Lower leg skin (tissue), 4 donors: ENCODE measurements around the gene RPL36. TPM values are rescaled to one million over a fixed set of nuclear protein-coding genes. Genes with fewer than 3 reads are reported as not detected.

Source experiments
- DNase-seq, 2 donors: peaks; one replicate each; pipeline ENCODE4 v3.0.0-alpha.2; 2019; ENCODE audit warnings: low spot score in 2 of 2
- H3K4me3 ChIP-seq: fragments of 200-600 bp; sonication (generic); 2 replicates; pipeline ENCODE4 v1.5.1; 2017; ENCODE audit warnings: mild to moderate bottlenecking, low read depth; ENCODE audit not compliant: poor library complexity, severe bottlenecking
- POLR2A ChIP-seq, 2 donors: fragments of 450-650 bp; IDR thresholded peaks; one replicate each; pipeline ENCODE4 v1.6.1; 2016 to 2017; ENCODE audit warnings: antibody characterized with exemption in 2 of 2, mild to moderate bottlenecking in 1 of 2, moderate library complexity in 1 of 2
- WGBS, 2 donors: methylation state at CpG; one replicate each; pipeline ENCODE4 v1.1.5; 2018; 5-methylcytosine and 5-hydroxymethylcytosine counted together
- intact Hi-C: fragments of 100-400 bp; cut with DNase I; formaldehyde crosslinking; loops from one replicate; pipeline ENCODE4 v1.15.0; 2023; ENCODE audit warnings: low total_unique reads
- total RNA-seq, 4 donors: library from RNA; depleted of rRNA; stranded (reverse); fragments of >200 nt; gene quantifications; one replicate each; pipeline ENCODE4 v1.1.0, GENCODE V29; 2016
- TF ChIP-seq, protein P1 (sequence below), 3 donors: fragments of 450-650 bp; IDR thresholded peaks; one replicate each; pipeline ENCODE4 v1.5.1; 2016; ENCODE audit warnings: antibody characterized with exemption in 3 of 3, mild to moderate bottlenecking in 3 of 3, moderate library complexity in 2 of 3

The RPL36 gene
- total RNA-seq: 1,000 to 10,000 TPM; 1,101 to 1,427 (median 1,254) TPM

DNA sequence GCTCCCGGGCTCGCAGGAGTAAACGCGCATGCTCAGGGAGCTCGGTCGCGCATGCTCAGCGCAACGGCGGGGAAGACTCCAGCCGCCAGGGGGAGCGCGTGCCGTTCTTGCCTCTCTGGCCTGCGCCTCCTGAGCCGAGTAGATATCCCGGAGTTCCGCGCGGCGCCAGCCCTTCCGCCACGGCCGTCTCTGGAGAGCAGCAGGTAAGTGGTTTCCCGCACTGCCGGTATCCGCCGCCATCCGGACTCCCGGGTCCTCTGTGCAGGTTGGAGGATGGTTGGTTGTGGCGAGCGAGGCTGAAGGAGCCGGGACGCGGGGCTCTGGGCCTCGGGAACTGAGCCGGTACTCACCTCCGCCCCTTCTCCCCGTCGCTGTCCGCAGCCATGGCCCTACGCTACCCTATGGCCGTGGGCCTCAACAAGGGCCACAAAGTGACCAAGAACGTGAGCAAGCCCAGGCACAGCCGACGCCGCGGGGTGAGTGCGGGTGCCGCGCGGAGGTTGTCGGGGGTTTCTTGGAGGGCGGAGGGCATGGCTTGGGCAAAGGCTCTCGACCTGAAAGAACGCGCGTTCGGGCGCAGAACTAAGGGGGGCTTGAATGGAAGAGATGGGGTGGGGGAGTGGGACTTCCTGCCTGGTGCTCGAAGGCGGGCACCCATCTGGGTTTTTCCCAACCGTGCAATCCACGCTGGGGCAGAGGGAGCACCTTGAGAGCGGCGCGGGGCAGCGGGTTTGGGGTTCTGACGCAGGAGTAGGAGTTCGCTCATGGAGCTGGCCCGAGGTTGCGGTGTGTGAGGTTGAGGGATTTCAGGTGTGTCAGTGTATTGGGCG, at the start of gene RPL36:
TSS of gene RPL36 (plus strand) at position 171 of the 830 bp plus-strand sequence. CDS start at position 384, 213 bp downstream.
- peak; percentile 96 to 100 for DNase-seq
- WGBS, 2 donors: 1 to 2% methylated on average over 48 to 59 of the region's 73 CpGs
- intact Hi-C loops: no loop called here
- peak in 1 of 2 donors; percentile 50 for TF ChIP-seq POLR2A (IDR thresholded peaks at IDR 0.05)
- TF ChIP-seq, protein P1, sequence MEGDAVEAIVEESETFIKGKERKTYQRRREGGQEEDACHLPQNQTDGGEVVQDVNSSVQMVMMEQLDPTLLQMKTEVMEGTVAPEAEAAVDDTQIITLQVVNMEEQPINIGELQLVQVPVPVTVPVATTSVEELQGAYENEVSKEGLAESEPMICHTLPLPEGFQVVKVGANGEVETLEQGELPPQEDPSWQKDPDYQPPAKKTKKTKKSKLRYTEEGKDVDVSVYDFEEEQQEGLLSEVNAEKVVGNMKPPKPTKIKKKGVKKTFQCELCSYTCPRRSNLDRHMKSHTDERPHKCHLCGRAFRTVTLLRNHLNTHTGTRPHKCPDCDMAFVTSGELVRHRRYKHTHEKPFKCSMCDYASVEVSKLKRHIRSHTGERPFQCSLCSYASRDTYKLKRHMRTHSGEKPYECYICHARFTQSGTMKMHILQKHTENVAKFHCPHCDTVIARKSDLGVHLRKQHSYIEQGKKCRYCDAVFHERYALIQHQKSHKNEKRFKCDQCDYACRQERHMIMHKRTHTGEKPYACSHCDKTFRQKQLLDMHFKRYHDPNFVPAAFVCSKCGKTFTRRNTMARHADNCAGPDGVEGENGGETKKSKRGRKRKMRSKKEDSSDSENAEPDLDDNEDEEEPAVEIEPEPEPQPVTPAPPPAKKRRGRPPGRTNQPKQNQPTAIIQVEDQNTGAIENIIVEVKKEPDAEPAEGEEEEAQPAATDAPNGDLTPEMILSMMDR (IDR thresholded peaks at IDR 0.05): peak in 1 of 3 donors; percentile 95
- H3K4me3 ChIP-seq: peak within 1 kb of the TSS; percentile 96

DNA sequence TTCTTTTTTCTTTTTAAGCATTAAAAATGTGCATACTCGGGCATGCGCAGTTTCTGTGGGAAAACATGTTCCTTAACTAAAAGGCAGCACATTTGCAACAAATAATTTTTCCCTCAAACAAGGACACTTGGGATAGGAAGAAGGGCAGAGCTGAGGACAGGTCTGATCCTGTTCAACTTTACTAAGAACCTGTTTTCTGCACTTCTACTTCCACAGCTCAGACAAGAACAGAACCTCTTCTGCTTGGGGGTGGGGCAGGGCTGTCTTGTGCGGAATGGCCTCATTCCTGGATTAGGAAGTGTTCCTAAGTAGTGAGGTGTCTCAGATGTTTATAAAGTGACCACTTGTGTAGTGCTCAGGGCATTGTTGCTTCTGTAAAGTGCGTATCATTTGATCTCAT, 48.9 kb upstream of the RPL36 start:
- intact Hi-C loops: no loop called here
- no peak overlapping the region for H3K4me3 ChIP-seq
- peak in 1 of 2 donors; percentile 29 for DNase-seq
- TF ChIP-seq POLR2A (IDR thresholded peaks at IDR 0.05): no peak
- TF ChIP-seq, protein P1 (IDR thresholded peaks at IDR 0.05): no peak
- 67 to 72% methylated on average over 4 of the region's 4 CpGs for WGBS, 2 donors

DNA sequence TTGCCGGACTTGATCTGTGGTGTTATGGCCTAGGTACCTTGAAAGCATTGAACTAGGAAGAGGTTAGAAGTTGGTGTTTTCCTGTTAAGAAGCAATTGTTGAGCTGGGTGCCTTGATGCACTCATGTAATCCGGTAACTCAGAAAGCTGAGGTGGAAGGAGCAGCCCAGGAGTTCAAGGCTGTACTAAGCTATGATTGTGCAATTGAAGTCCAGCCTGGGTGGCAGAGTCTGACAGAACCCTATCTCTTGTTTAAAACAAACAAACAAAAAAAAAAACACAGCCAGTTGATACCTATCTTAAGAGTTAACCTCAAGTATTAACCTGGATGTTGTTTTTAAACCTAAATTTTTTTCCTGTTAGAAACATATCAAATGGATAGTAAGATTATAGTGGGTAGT, 47.9 kb upstream of the RPL36 start:
- intact Hi-C loops: no loop called here
- 86 to 95% methylated on average over 2 of the region's 2 CpGs for WGBS, 2 donors
- no peak for TF ChIP-seq POLR2A (IDR thresholded peaks at IDR 0.05)
- TF ChIP-seq, protein P1 (IDR thresholded peaks at IDR 0.05): no peak
- H3K4me3 ChIP-seq: no peak overlapping the region
- DNase-seq: peak in 1 of 2 donors; percentile 34

DNA sequence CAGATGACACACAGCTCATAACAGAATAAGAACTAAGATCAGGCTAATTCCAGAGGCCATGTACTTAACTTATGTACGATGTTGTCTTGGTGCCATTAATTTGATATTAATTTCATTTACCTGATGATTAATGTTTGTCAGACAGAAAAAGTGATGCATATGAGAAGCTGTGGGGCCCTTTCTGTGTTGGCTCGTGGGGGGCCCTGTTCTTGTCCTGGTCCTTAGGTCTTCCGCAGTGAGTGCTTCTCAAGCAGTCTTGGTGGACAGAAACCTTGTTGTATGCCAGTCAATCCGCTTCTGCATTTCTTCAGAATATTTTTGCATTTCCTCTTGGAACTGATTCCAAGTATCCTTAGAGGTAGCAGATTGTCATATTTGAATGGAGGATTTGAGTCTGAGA, 47.0 kb upstream of the RPL36 start:
- DNase-seq: peak in 1 of 2 donors; percentile 13

DNA sequence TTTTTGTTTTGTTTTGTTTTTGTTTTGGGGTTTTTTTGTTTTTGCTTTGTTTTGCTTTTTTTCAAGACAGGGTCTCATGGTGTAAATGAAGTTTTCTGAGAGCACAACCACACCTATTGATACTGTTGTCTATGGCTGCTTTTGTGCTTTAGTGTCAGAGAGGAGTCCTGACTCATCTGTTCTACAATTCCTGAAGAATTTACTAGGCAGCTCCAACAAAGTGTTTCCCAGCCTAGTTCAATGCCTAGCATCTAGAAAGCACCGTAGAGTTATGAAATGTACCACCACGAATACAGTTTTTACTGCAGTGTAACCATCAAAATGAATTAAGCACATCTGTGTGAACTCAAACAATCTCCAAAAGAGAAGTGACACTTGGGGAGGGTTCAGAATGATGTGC, 46.1 kb upstream of the RPL36 start:
- DNase-seq: peak in 1 of 2 donors; percentile 14
- no peak overlapping the region for H3K4me3 ChIP-seq
- intact Hi-C loops: no loop called here
- WGBS, 2 donors: 80 to 85% methylated on average over 2 of the region's 2 CpGs
- TF ChIP-seq, protein P1 (IDR thresholded peaks at IDR 0.05): no peak
- no peak for TF ChIP-seq POLR2A (IDR thresholded peaks at IDR 0.05)

More for the DNA sequence above, 47.0 kb upstream of the RPL36 start:
- intact Hi-C loops: no loop called here
- no peak overlapping the region for H3K4me3 ChIP-seq
- no peak for TF ChIP-seq POLR2A (IDR thresholded peaks at IDR 0.05)
- WGBS, 2 donors: 90 to 93% methylated on average over 4 of the region's 4 CpGs

DNA sequence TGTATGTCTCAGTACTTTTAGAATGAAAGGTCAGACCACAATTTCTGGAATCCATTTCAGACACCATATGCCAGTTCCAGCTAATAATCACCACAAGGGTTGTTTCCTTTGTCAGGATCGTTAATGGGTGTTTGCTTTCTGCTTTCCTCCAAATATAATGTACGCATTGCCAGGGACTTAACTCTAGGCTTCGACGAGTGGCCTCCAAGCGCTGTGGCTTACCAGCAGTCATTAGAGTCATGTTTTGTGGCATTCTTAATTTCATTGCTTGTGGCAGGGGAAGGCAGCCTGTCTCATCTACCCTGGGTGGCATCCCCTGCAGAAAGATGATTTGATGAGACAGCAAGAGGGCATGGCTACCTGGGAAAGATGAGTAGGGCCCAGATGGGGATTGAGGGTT, 44.7 kb upstream of the RPL36 start:
- TF ChIP-seq, protein P1 (IDR thresholded peaks at IDR 0.05): no peak
- no peak for TF ChIP-seq POLR2A (IDR thresholded peaks at IDR 0.05)
- DNase-seq: no peak

More for the DNA sequence above, 44.7 kb upstream of the RPL36 start:
- 77 to 93% methylated on average over 5 of the region's 5 CpGs for WGBS, 2 donors
- intact Hi-C loops: no loop called here
- no peak overlapping the region for H3K4me3 ChIP-seq
